Nephron progenitor cell (in vitro differentiated cells): Measurements from ENCODE around the gene WDR3.

ENCODE experiments used
- DNase-seq: peaks from one replicate; pipeline ENCODE4 v3.0.0; 2021
- H3K27ac Mint-ChIP-seq: 2 replicates; pipeline ENCODE4 v1.8.0; 2021; ENCODE audit warnings: mild to moderate bottlenecking, moderate library complexity, mixed read lengths
- H3K27me3 Mint-ChIP-seq: 2 replicates; pipeline ENCODE4 v1.8.0; 2021; ENCODE audit warnings: mild to moderate bottlenecking, low read depth, mixed read lengths; ENCODE audit not compliant: poor library complexity
- H3K36me3 Mint-ChIP-seq: 2 replicates; pipeline ENCODE4 v1.8.0; 2021; ENCODE audit warnings: low read depth, mixed read lengths
- H3K4me1 Mint-ChIP-seq: 2 replicates; pipeline ENCODE4 v1.8.0; 2021; ENCODE audit warnings: mixed read lengths
- H3K4me3 Mint-ChIP-seq: 2 replicates; pipeline ENCODE4 v1.8.0; 2021; ENCODE audit warnings: mild to moderate bottlenecking, moderate library complexity, mixed read lengths
- H3K9me3 Mint-ChIP-seq: 2 replicates; pipeline ENCODE4 v1.8.0; 2021; ENCODE audit warnings: mild to moderate bottlenecking, moderate library complexity, mixed read lengths
- TF ChIP-seq, protein P1 (sequence below): fragments of 200-600 bp; sonication (generic); IDR thresholded peaks from 2 replicates; pipeline ENCODE4 v1.5.0; 2021; ENCODE audit warnings: antibody characterized with exemption

WDR3 gene

DNA sequence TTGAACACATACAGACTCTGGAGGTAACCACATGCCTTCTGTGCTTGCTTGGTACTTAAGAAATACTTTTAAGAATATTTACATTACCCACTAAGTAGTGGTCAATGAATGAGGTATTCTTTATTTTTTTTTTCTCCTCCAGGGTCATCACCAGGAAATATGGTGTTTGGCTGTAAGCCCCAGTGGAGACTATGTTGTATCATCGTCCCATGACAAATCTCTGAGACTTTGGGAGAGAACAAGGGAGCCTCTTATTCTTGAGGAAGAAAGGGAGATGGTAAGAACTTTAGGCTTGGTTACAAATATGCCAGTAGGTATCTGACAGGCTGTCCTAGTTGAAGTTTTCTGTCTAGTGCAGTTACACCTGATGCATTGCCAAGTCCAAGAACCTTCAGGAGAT, 22.8 kb downstream of the WDR3 start:
- TF ChIP-seq, protein P1, sequence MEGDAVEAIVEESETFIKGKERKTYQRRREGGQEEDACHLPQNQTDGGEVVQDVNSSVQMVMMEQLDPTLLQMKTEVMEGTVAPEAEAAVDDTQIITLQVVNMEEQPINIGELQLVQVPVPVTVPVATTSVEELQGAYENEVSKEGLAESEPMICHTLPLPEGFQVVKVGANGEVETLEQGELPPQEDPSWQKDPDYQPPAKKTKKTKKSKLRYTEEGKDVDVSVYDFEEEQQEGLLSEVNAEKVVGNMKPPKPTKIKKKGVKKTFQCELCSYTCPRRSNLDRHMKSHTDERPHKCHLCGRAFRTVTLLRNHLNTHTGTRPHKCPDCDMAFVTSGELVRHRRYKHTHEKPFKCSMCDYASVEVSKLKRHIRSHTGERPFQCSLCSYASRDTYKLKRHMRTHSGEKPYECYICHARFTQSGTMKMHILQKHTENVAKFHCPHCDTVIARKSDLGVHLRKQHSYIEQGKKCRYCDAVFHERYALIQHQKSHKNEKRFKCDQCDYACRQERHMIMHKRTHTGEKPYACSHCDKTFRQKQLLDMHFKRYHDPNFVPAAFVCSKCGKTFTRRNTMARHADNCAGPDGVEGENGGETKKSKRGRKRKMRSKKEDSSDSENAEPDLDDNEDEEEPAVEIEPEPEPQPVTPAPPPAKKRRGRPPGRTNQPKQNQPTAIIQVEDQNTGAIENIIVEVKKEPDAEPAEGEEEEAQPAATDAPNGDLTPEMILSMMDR = no peak
- DNase-seq = no peak
- H3K9me3 Mint-ChIP-seq = no peaks in the 10 kb centered on the region
- no peaks in the 10 kb centered on the region for H3K27me3 Mint-ChIP-seq
- H3K4me3 Mint-ChIP-seq = no peak overlapping the region
- H3K27ac Mint-ChIP-seq = no peak overlapping the region
- H3K4me1 Mint-ChIP-seq = no peaks in the 10 kb centered on the region
- H3K36me3 Mint-ChIP-seq = peaks cover 45% of the 10 kb centered on the region

DNA sequence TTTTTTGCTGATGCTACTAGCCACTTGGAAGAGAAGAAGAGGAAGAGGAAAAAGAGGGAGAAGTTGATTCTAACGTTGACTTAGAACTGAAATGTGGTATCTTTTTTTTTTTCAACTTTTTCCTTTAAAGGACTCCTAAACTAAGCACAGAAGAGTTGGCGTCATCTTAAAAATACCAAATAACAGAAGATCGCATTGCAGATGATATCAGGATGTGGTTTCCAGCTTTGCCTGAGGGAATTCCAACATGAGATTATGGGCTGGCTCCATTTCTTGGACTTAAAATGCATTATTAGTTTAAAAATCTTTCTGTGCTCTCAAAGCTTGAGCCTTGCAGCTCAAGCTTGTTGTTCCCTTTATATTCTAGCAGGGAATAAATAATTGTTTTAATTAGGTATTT, 29.8 kb downstream of the WDR3 start:
- H3K36me3 Mint-ChIP-seq = peaks cover 42% of the 10 kb centered on the region
- H3K4me3 Mint-ChIP-seq = no peak overlapping the region
- H3K9me3 Mint-ChIP-seq = no peaks in the 10 kb centered on the region
- H3K27ac Mint-ChIP-seq = no peak overlapping the region
- no peaks in the 10 kb centered on the region for H3K4me1 Mint-ChIP-seq
- DNase-seq = no peak
- TF ChIP-seq, protein P1 = no peak
- H3K27me3 Mint-ChIP-seq = no peaks in the 10 kb centered on the region

GRCh38 chr1:117964290-117965038, 34.9 kb downstream of the WDR3 start:
- Mint-ChIP-seq H3K36me3 (peaks cover 21% of the 10 kb centered on the region), H3K27ac (peak overlapping the region; percentile 49), H3K4me1 (peaks cover 18% of the 10 kb centered on the region), H3K27me3 (no peaks in the 10 kb centered on the region), H3K9me3 (no peaks in the 10 kb centered on the region), H3K4me3 (no peak overlapping the region)
- no peak for DNase-seq
- TF ChIP-seq, protein P1 = no peak

DNA sequence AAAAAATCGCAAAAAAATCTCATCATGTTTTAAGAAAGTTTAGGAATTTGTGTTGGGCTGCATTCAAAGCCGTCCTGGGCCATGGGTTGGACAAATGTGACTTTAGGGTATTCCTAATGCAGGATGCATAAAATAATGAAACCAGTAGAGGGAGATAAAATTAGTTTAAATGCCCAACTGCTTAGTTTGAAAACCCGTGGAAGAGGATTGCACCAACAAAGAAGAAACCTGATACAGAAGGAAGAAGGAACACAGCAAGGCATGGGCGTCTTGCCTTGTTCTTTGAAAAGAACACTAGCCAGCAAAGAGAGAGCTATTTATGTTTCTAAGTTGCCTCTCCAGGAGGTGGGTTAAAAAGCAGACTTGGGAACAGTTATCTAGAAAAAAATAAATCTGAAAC, 37.9 kb downstream of the WDR3 start:
- H3K27ac Mint-ChIP-seq = peak overlapping the region; percentile 49
- H3K27me3 Mint-ChIP-seq = no peaks in the 10 kb centered on the region
- no peak overlapping the region for H3K4me3 Mint-ChIP-seq
- peaks cover 42% of the 10 kb centered on the region for H3K4me1 Mint-ChIP-seq
- no peaks in the 10 kb centered on the region for H3K9me3 Mint-ChIP-seq
- H3K36me3 Mint-ChIP-seq = peaks cover 7% of the 10 kb centered on the region
- DNase-seq = no peak
- TF ChIP-seq, protein P1 = no peak

- no peak for DNase-seq
- H3K9me3 Mint-ChIP-seq = no peaks in the 10 kb centered on the region
These were observed 38.3 kb downstream of the WDR3 start for GRCh38 chr1:117967881-117968280.

More at GRCh38 chr1:117967881-117968280, 38.3 kb downstream of the WDR3 start:
- peaks cover 42% of the 10 kb centered on the region for H3K4me1 Mint-ChIP-seq
- no peak overlapping the region for H3K4me3 Mint-ChIP-seq
- H3K36me3 Mint-ChIP-seq = peaks cover 7% of the 10 kb centered on the region
- TF ChIP-seq, protein P1 = no peak
- no peak overlapping the region for H3K27ac Mint-ChIP-seq
- H3K27me3 Mint-ChIP-seq = no peaks in the 10 kb centered on the region
